ENCODE data around the gene TOMT.

DNA sequence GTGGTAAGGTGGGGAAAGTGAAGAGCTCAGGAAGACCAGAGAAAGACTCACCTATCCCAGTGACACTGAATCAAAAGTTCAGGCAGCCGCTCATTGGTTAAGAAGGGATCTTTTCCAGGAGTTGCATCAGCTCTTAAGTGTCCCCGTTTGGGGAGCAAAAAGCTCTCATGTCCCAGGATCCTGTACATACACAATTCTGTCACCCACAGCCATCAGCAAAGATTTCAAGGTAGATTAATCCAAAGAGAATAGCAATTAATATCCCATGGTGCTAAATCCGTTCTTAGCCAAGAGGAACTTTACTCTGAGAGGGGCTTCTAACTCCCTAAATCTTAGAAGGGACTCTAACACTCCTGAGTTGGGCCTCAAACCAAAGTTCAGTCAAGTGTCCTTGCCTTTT, 49.1 kb downstream of the TOMT start:
- TF ChIP-seq, protein P1, sequence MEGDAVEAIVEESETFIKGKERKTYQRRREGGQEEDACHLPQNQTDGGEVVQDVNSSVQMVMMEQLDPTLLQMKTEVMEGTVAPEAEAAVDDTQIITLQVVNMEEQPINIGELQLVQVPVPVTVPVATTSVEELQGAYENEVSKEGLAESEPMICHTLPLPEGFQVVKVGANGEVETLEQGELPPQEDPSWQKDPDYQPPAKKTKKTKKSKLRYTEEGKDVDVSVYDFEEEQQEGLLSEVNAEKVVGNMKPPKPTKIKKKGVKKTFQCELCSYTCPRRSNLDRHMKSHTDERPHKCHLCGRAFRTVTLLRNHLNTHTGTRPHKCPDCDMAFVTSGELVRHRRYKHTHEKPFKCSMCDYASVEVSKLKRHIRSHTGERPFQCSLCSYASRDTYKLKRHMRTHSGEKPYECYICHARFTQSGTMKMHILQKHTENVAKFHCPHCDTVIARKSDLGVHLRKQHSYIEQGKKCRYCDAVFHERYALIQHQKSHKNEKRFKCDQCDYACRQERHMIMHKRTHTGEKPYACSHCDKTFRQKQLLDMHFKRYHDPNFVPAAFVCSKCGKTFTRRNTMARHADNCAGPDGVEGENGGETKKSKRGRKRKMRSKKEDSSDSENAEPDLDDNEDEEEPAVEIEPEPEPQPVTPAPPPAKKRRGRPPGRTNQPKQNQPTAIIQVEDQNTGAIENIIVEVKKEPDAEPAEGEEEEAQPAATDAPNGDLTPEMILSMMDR (IDR thresholded peaks at IDR 0.05), result no peak
- no peak for TF ChIP-seq POLR2A (IDR thresholded peaks at IDR 0.05)
- no peak for TF ChIP-seq POLR2AphosphoS5 (IDR thresholded peaks at IDR 0.05)
- TF ChIP-seq EP300 (IDR thresholded peaks at IDR 0.05), result no peak
